ENCODE results near the gene SALL3.

Gene SALL3

GRCh38 chr18:79008356-79008940 lies 28.8 kb downstream of the SALL3 start:
- no peak for DNase-seq

- no peak for DNase-seq
Observed at GRCh38 chr18:79010802-79011201, 31.2 kb downstream of the SALL3 start.

DNA sequence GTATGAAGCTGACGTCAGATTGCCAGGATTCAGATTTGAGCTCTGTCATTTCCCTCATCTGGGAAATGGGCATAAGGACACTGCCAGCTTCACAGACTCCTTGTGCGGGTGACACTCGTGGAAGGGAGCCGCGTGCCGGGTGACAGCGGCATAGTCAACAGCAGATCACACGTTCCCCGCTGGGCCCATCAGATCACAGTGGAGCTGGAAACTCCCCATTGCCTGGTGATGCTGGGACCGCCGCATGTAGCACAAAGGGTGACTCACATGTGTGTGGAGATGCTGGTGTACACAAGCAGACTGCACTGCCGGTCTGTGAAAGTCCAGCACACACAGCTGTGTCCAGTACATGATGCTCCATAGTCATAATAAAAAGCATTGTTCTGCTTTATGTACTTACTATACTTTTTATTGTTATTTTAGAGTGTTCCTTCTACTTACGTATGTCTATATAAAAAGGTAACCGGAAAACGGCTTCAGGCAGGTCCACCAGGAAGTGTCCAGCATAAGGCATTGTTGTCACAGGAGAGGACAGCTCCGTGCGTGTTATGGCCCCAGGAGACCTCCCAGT lies 31.8 kb downstream of the SALL3 start:
- peak in 1 of 2 donors; percentile 5 for DNase-seq

GRCh38 chr18:79013869-79014268 lies 34.3 kb downstream of the SALL3 start:
- DNase-seq = no peak

DNA sequence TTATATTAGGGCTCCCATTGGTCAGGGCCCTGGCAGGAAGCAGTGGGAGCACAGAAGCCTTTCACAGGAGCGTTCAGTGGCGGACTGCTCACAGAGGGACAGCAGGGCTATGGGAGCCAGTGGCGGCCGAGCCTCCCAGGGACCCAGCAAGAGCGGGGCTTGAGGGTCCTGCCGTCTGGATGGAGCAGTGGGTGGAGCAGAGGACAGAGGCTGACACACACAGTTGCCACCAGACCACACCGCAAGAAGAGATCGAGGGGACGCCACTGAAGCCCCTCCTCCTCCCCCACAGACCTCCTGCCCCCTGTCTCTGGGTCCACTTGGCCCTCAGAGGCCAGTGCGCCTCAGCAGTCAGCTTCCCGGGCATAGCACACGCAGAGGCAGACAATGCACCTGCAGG lies 39.3 kb downstream of the SALL3 start:
- no peak for DNase-seq

GRCh38 chr18:79019881-79020280 lies 40.3 kb downstream of the SALL3 start:
- DNase-seq = no peak

GRCh38 chr18:79022603-79023002 lies 43.0 kb downstream of the SALL3 start:
- no peak for DNase-seq

GRCh38 chr18:79026491-79026890 lies 46.9 kb downstream of the SALL3 start:
- no peak for DNase-seq

DNA sequence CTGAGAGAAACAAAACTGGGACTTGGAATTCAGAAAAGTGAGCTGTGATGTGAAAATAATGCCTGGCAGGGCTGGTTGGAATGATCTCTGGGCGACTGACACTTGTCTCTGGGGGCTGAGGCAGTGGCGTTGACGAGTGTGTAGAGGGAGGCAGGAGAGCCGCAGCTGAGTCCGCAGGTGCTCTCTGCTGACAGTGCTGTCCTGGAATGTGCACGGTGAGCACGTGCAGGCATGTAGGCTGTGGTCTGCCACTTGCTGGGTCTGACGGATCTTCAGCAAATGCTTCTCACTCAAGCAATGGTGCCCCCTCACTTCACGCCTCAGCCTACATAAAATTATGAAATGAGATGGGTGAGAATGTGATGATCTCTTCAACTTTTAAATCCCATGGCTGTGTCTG lies 51.1 kb downstream of the SALL3 start:
- no peak for DNase-seq

GRCh38 chr18:79042276-79042675 lies 62.7 kb downstream of the SALL3 start:
- DNase-seq = no peak

DNA sequence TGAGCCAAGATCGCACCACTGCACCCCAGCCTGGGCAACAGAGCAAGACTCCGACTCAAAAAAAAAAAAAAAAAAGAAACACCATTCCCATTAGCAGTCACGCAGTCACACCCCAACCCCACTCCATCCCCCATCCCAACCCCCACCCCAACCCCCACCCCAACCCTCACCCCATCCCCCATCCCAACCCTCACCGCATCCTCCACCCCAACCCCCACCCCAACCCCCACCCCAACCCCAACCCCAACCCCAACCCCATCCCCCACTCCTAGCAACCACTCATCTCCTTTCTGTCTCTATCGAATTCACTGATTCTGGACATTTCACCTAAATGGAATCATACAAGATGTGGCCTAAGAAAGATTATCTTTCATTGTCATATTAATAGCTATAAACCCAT lies 63.7 kb downstream of the SALL3 start:
- no peak for DNase-seq

DNA sequence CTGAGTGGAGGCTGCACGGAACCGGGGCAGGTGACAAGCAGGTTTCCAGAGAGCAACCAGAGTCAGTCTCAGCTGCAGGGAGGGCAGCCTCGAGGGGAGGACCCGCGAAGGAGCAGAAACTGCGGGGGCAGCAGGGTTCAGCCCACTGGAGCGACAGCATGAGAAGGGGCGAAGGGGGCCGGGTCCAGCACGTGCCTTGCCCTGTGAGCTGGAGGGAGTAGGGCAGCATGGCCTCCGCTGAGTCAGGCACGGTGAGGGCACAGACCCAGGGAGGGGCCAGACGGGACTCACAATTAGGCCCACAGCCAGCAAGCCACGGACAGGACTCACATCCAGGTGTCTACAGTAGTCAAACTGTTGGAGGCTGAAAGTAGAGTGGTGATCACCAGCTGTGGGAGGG lies 66.9 kb downstream of the SALL3 start:
- DNase-seq = no peak

DNA sequence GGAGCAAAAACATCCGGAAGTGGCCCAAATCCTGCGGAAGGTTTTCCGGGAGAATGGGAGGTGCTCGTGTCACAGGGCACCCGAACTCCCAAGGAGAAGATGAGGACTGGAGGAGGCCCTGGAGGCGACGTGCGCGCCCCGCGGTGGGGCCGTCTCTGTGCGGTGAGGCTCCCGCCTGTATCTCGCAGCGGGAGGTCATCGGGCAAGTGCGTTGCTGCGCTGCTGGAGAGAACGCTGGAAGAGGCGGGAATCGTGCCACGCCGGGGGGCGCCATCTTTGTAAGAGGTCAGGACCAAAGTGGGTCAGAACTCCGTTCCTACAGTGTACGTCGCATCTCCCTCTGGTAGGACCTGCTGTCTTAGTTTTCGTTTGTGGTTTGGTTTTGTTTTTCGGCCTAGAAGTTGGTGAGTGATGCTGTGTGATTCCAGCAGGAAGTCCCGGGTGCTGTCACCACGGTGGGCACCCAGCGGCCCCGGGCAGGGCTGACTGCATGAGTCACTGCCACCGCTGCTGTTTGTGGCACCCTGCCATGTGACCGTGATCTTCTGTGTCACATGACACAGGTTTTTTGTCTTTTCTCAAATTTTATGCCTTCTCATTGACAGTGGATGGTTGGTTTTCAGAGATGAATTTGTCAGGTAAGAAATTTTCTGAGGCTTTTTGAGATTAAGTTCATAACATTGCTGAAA lies 68.1 kb downstream of the SALL3 start:
- DNase-seq = no peak

- DNase-seq = no peak
Observed at GRCh38 chr18:79048245-79048632, 68.6 kb downstream of the SALL3 start.

GRCh38 chr18:79049506-79049905 lies 69.9 kb downstream of the SALL3 start:
- no peak for DNase-seq

Data from CD4-positive, alpha-beta T cell treated with Interleukin-1 beta for 1 hour (primary cell).